Liver (tissue), 9 donors: ENCODE data around the gene ARHGAP6. TPM values are rescaled to one million over a fixed set of nuclear protein-coding genes. Genes with fewer than 3 reads are reported as not detected.

ENCODE experiments used
- DNase-seq: peaks from one replicate; pipeline ENCODE4 v3.0.0-alpha.2; 2017; ENCODE audit warnings: low spot score
- H3K27ac ChIP-seq, 2 donors: one replicate each; pipeline ENCODE4 v1.7.0; 2013; ENCODE audit warnings: inconsistent platforms in 2 of 2, low read length in 2 of 2, control low read depth in 1 of 2, low read depth in 1 of 2, mild to moderate bottlenecking in 1 of 2
- H3K27me3 ChIP-seq, 4 donors: one replicate each; pipeline versions ENCODE4 v1.6.1 to v1.7.0; 2013; ENCODE audit warnings: low read length in 3 of 4, inconsistent platforms in 1 of 4, mild to moderate bottlenecking in 1 of 4, moderate library complexity in 1 of 4; ENCODE audit not compliant: control insufficient read depth in 4 of 4, insufficient read depth in 4 of 4
- H3K36me3 ChIP-seq, 4 donors: one replicate each; pipeline versions ENCODE4 v1.6.1 to v1.7.0; 2013; ENCODE audit warnings: low read length in 3 of 4, mild to moderate bottlenecking in 3 of 4, low read depth in 1 of 4, moderate library complexity in 1 of 4; ENCODE audit not compliant: control insufficient read depth in 4 of 4, insufficient read depth in 3 of 4
- H3K4me1 ChIP-seq, 4 donors: one replicate each; pipeline versions ENCODE4 v1.6.1 to v1.7.0; 2013; ENCODE audit warnings: low read length in 3 of 4, mild to moderate bottlenecking in 3 of 4, moderate library complexity in 1 of 4; ENCODE audit not compliant: control insufficient read depth in 4 of 4, insufficient read depth in 4 of 4
- H3K4me3 ChIP-seq, 3 donors: one replicate each; pipeline versions ENCODE4 v1.6.1 to v1.7.0; 2013; ENCODE audit warnings: low read length in 3 of 3, control low read depth in 1 of 3, low read depth in 1 of 3, mild to moderate bottlenecking in 1 of 3
- H3K9ac ChIP-seq, 2 donors: one replicate each; pipeline ENCODE4 v1.7.0; 2013; ENCODE audit warnings: low read length in 2 of 2, mild to moderate bottlenecking in 2 of 2, moderate library complexity in 2 of 2, control low read depth in 1 of 2, low read depth in 1 of 2
- H3K9me3 ChIP-seq, 4 donors: one replicate each; pipeline versions ENCODE4 v1.6.1 to v1.7.0; 2013; ENCODE audit warnings: low read length in 3 of 4; ENCODE audit not compliant: control insufficient read depth in 4 of 4
- FOXA2 ChIP-seq: IDR thresholded peaks from 2 replicates; pipeline ENCODE4 v1.6.1; 2016; ENCODE audit warnings: antibody characterized with exemption
- HNF4G ChIP-seq: IDR thresholded peaks from 2 replicates; pipeline ENCODE4 v1.6.1; 2016; ENCODE audit warnings: antibody characterized with exemption
- NR2F2 ChIP-seq: IDR thresholded peaks from 2 replicates; pipeline ENCODE4 v1.6.1; 2016; ENCODE audit warnings: antibody characterized with exemption
- RXRA ChIP-seq, 2 donors: IDR thresholded peaks; 2 replicates each; pipeline ENCODE4 v1.6.1; 2017 to 2018; ENCODE audit warnings: antibody characterized with exemption in 2 of 2, mild to moderate bottlenecking in 1 of 2
- YY1 ChIP-seq: IDR thresholded peaks from 2 replicates; pipeline ENCODE4 v1.6.1; 2016; ENCODE audit warnings: antibody characterized with exemption, mild to moderate bottlenecking
- WGBS: extraction: QIAGEN DNeasy Blood & Tissue Kit; methylation state at CpG from one replicate; pipeline ENCODE4 v1.1.7; 2013; 5-methylcytosine and 5-hydroxymethylcytosine counted together
- polyA plus RNA-seq, 2 donors: library from polyadenylated mRNA; stranded (reverse) in 1 of 2; unstranded in 1 of 2; fragments of 200-250 nt in 1 of 2; fragments of >200 nt in 1 of 2; fragmentation: Nextera tagmentation in 1 of 2; extraction: Ambion mirVana in 1 of 2; gene quantifications; one replicate each; pipeline versions ENCODE4 v1.2.1 to v1.2.3, GENCODE V29; 2013 to 2015
- total RNA-seq, 2 donors: library from RNA; depleted of rRNA; stranded (reverse); fragments of >200 nt; gene quantifications; one replicate each; pipeline ENCODE4 v1.2.3, GENCODE V29; 2014
- TF ChIP-seq, protein P1 (sequence below): fragments of 150-350 bp; IDR thresholded peaks from 2 replicates; pipeline ENCODE4 v1.5.1; 2017; ENCODE audit warnings: improper control_type of control experiment, low read depth, low read length; ENCODE audit not compliant: missing input control
- TF ChIP-seq, protein P2 (sequence below): IDR thresholded peaks from 2 replicates; pipeline ENCODE4 v1.6.1; 2016; ENCODE audit warnings: antibody characterized with exemption
- TF ChIP-seq, protein P3 (sequence below): IDR thresholded peaks from 2 replicates; pipeline ENCODE4 v1.6.1; 2016; ENCODE audit warnings: antibody characterized with exemption, mild to moderate bottlenecking
- donor health status: healthy.
- donor health status: healthy.
- donor health status: healthy.
- donor health status: healthy.
- donor health status: healthy.

The ARHGAP6 gene
- total and polyA plus RNA-seq, 4 donors = 0.10 to 2.2 (median 0.65) TPM

DNA sequence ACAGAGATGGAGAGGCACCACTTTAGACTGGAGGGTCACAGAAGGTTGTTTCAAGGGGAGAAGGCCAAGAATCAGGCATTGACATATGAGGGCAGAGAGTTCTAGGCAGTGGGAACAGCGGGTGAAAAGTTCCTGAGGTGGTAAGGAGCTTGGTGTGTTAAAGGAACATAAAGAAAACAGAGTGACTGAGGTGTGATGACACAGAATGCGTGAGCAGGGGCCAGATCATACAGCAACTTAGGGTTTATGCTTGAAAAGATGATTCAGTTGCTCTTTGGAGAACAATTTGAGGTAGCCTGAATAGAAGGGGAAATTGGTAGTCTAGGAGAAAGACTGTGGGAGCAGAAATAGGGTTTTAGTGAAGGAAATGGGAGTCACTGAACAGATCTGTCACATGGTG lies 193.3 kb downstream of the ARHGAP6 start:
- H3K4me1 ChIP-seq = peaks cover 0 to 4% (median 0%) of the 10 kb centered on the region in 4 donors
- 93% methylated on average over 2 of the region's 2 CpGs for WGBS
- H3K4me3 ChIP-seq = no peak overlapping the region
- TF ChIP-seq, protein P1, sequence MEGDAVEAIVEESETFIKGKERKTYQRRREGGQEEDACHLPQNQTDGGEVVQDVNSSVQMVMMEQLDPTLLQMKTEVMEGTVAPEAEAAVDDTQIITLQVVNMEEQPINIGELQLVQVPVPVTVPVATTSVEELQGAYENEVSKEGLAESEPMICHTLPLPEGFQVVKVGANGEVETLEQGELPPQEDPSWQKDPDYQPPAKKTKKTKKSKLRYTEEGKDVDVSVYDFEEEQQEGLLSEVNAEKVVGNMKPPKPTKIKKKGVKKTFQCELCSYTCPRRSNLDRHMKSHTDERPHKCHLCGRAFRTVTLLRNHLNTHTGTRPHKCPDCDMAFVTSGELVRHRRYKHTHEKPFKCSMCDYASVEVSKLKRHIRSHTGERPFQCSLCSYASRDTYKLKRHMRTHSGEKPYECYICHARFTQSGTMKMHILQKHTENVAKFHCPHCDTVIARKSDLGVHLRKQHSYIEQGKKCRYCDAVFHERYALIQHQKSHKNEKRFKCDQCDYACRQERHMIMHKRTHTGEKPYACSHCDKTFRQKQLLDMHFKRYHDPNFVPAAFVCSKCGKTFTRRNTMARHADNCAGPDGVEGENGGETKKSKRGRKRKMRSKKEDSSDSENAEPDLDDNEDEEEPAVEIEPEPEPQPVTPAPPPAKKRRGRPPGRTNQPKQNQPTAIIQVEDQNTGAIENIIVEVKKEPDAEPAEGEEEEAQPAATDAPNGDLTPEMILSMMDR = no peak
- TF ChIP-seq, protein P2, sequence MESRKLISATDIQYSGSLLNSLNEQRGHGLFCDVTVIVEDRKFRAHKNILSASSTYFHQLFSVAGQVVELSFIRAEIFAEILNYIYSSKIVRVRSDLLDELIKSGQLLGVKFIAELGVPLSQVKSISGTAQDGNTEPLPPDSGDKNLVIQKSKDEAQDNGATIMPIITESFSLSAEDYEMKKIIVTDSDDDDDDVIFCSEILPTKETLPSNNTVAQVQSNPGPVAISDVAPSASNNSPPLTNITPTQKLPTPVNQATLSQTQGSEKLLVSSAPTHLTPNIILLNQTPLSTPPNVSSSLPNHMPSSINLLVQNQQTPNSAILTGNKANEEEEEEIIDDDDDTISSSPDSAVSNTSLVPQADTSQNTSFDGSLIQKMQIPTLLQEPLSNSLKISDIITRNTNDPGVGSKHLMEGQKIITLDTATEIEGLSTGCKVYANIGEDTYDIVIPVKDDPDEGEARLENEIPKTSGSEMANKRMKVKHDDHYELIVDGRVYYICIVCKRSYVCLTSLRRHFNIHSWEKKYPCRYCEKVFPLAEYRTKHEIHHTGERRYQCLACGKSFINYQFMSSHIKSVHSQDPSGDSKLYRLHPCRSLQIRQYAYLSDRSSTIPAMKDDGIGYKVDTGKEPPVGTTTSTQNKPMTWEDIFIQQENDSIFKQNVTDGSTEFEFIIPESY = no peak
- TF ChIP-seq NR2F2 (no peak), FOXA2 (no peak)
- TF ChIP-seq, protein P3, sequence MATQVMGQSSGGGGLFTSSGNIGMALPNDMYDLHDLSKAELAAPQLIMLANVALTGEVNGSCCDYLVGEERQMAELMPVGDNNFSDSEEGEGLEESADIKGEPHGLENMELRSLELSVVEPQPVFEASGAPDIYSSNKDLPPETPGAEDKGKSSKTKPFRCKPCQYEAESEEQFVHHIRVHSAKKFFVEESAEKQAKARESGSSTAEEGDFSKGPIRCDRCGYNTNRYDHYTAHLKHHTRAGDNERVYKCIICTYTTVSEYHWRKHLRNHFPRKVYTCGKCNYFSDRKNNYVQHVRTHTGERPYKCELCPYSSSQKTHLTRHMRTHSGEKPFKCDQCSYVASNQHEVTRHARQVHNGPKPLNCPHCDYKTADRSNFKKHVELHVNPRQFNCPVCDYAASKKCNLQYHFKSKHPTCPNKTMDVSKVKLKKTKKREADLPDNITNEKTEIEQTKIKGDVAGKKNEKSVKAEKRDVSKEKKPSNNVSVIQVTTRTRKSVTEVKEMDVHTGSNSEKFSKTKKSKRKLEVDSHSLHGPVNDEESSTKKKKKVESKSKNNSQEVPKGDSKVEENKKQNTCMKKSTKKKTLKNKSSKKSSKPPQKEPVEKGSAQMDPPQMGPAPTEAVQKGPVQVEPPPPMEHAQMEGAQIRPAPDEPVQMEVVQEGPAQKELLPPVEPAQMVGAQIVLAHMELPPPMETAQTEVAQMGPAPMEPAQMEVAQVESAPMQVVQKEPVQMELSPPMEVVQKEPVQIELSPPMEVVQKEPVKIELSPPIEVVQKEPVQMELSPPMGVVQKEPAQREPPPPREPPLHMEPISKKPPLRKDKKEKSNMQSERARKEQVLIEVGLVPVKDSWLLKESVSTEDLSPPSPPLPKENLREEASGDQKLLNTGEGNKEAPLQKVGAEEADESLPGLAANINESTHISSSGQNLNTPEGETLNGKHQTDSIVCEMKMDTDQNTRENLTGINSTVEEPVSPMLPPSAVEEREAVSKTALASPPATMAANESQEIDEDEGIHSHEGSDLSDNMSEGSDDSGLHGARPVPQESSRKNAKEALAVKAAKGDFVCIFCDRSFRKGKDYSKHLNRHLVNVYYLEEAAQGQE = no peak
- H3K27ac ChIP-seq = no peak overlapping the region
- H3K9ac ChIP-seq = no peak overlapping the region
- H3K36me3 ChIP-seq = no peaks in the 10 kb centered on the region
- DNase-seq = no peak
- peaks cover 0 to 2% (median 0%) of the 10 kb centered on the region in 4 donors for H3K9me3 ChIP-seq
- H3K27me3 ChIP-seq = no peaks in the 10 kb centered on the region

- no peaks in the 10 kb centered on the region for H3K36me3 ChIP-seq
- H3K27me3 ChIP-seq = no peaks in the 10 kb centered on the region
- H3K4me3 ChIP-seq = no peak overlapping the region
- H3K9ac ChIP-seq = no peak overlapping the region
- TF ChIP-seq YY1 (peak; percentile 26), HNF4G (no peak), RXRA (IDR thresholded peaks at IDR 0.05) (peak in 1 of 2 donors; percentile 17)
- 70% methylated on average over 1 of the region's 1 CpG for WGBS
- no peak overlapping the region for H3K27ac ChIP-seq
- H3K4me1 ChIP-seq = peaks cover 0 to 4% (median 0%) of the 10 kb centered on the region in 4 donors
- H3K9me3 ChIP-seq = peaks cover 0 to 2% (median 0%) of the 10 kb centered on the region in 4 donors
- DNase-seq = no peak
These were observed 195.3 kb downstream of the ARHGAP6 start for GRCh38 chrX:11470250-11470974.
